Activated CD8-positive, alpha-beta memory T cell treated with anti-CD3 and anti-CD28 coated beads for 4 hours (primary cell): Measurements from ENCODE around the gene TAF7L.
"Not testable (repeated sequence)": the region's sequence is repeated elsewhere in the genome, so short reads cannot be mapped to it uniquely, and the experiment has no call there.

Experiments
- DNase-seq, 2 donors: peaks; one replicate each; pipeline ENCODE4 v3.0.0-alpha.2; 2020; ENCODE audit warnings: low read depth in 2 of 2

TAF7L gene, protein sequence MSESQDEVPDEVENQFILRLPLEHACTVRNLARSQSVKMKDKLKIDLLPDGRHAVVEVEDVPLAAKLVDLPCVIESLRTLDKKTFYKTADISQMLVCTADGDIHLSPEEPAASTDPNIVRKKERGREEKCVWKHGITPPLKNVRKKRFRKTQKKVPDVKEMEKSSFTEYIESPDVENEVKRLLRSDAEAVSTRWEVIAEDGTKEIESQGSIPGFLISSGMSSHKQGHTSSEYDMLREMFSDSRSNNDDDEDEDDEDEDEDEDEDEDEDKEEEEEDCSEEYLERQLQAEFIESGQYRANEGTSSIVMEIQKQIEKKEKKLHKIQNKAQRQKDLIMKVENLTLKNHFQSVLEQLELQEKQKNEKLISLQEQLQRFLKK

DNA sequence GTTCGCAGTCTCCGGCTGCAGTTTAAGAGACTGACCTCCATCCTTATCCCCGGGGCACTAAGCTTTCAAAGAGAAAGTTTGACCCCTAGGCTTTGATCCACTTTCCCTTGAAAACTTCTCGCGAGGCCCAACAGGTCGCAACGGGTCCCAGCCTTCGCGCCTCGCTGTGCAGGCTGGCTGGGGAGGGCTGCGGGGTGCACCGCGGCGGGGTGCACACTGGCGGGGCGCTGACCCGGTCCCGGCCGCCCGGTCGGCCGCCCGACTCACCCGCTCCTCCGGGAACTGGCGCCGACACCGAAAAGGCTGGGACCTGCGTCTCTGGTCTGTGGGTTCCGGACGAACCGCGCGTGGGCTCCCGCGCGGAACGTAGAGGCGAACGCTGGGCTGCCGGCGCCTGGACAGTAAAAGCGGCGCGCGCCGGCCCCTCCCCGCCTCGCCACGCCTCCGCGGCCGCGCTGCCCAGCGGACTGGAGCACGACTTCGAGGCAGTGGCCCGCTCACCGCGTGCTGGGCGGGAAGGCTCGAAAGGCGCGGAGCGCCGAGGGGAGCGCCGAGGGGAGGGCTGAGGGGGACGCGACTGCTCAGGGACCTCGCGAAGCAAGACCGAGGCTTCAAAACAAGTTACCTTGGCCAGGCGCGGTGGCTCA, at the start of gene TAF7L:
Gene TAF7L (minus strand): TSS at position 378 of the 647 bp plus-strand sequence. CDS start 3,791 bp downstream, outside the sequence.
- no peak for DNase-seq

DNA sequence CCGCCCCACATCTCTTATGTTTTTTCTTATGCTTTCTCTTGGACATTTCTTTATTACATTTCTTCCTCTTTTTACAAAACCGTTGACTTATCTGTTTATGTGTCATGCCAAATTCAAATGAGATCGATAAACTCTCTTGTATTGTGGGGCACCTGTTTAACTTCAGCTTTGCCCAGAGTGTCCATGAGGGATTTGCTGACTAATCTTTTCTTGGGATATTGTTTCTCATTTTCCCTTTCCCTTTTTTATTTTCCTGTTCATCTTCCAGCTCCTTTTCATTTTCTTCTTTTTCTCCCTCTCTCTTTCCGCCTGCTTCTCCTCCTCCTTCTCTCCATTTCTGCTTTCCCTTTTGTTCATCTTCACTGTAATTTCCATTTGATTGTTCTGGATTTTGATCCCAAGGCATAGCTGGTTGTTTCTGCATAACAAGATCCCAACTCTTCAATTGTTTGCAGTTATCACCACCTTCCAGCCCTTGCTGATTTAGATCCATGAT, 46.7 kb upstream of the TAF7L start:
- no peak for DNase-seq

DNA sequence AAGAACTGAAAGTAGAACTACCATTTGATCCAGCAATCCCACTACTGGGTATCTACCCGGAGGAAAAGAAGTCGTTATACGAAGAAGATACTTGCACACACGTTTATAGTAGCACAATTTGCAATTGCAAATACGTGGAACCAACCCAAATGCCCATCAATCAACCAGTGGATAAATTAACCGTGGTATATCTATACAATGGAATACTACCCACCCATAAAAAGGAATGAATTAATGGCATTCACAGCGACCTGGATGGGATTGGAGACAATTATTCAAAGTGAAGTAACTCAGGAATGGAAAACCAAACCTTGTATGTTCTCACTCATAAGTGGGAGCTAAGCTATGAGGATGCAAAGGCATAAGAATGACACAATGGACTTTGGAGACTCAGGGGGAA, 43.2 kb upstream of the TAF7L start:
- not testable (repeated sequence) for DNase-seq

DNA sequence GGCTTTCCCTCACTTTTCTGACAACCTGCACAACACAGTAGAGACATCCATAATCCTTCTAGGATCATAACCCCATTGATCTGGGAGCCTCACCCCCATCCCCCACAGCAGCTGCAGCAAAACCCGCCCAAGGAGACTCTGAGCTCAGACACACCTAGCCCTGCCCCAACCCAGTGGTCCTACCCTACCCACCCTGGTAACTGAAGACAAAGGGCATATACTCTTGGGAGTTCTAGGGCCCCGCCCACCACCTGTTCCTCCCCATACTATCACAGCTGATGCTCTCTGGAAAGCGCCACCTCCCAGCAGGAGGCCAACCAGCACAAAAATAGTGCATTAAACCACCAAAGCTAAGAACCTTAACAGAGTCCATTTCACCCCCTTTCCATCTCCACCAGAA, 35.5 kb upstream of the TAF7L start:
- not testable (repeated sequence) for DNase-seq

DNA sequence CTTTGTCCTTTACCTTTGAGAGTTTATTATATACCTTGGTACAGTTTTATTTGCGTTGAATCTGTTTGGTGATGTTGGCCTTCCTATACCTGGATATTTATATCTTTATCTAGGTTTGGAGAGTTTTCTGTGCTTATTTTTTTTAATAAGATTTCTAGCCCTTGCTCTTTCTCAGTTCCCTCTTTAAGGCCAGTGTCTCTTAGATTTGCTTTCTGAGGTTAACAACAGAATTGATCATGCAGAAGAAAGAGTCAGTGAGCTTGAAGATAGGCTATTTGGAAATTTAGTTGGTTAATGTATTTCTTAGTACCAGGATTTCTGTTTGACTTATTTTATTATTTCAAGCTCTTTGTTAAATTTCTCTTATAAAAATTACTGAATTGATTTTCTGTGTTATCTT, 12.7 kb upstream of the TAF7L start:
- no peak for DNase-seq

DNA sequence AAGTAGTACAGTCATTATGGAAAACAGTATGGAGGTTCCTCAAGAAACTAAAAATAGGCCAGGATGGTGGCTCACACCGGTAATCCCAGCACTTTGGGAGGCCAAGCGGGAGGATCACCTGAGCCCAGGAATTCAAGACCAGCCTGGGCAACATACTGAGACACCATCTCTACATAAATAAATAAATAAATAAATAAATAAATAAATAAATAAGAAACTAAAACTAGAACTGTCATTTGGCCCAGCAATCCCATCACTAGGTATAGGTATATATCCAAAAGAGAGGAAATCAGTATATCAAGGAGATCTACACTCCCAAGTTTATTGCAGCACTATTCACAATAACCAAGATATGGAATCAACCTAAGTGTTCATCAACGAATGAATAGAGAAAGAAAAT, 4.5 kb upstream of the TAF7L start:
- not testable (repeated sequence) for DNase-seq

DNA sequence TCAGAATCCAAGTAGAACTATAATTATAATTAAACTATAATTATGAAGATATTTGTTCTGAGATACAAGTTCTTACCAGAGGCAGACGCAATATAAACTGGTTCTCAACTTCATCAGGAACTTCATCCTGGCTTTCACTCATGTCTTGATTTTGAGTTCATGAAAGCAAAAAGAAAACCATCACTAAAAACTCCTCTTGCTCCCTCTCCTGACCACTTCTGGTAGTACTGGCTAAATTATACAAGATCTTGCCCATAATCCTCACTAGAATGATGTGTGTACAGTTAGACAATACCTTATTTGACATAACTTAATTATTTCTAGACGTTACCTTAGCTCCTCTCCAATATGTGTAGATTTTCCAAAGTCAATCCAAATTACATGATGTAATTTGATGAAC, 3.7 kb downstream of the TAF7L start:
- DNase-seq = no peak

DNA sequence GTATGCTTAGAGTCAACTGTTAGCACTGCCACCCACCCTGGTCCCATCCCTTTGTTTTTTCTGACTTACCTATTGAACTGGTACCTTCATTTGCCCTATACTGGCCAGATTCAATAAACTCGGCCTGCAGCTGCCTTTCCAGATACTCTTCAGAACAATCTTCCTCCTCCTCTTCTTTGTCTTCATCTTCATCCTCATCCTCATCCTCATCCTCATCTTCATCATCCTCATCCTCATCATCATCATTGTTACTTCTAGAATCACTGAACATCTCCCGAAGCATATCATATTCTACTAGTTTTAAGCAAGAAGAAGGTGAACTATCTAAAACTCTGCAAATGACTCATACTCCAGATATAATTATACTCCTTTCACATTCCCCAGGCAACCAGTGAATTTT, 14.9 kb downstream of the TAF7L start:
- DNase-seq = no peak

DNA sequence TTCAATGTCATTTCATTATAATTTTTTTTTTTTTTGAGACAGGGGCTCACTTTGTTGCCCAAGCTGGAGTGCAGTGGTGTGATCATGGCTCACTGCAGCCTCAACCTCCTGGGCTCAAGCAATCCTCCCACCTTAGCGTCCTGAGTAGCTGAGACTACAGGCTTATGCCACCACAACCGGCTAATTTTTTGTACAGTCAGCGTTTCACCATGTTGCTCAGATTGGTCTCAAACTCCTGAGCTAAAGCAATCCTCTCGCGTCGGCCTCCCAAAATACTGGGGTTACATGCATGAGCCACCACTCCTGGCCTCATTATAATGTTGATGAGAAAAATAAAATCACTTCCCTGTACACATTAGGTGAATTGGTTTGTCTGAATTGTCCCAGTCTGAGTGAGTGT, 16.9 kb downstream of the TAF7L start:
- no peak for DNase-seq

DNA sequence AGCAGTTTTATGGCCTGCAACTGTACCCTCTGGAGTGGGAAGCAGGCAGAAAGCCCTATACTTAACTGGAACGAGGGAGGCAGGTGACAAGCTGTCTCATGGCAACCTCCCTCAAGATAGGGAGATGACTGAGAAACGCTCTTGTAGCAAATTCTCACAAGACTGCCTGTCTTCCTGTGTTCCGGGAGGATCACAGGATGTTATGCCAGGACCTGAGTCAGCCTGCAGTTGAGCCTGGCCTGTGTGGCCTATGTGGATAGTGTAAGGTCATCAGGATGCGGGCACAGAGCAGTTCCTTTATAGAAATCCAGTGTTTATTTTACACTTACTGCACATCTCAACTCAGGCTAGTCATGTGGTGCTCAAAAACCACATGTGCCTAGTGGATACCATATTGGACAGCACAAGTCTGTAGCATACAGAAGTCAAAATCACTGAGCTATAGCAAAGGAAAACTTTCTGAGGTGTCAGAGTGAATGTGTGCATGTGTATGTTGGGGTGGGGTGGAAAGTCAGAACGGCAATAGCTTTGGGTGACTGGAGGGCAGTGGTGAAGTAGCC, 25.2 kb downstream of the TAF7L start:
- no peak for DNase-seq

DNA sequence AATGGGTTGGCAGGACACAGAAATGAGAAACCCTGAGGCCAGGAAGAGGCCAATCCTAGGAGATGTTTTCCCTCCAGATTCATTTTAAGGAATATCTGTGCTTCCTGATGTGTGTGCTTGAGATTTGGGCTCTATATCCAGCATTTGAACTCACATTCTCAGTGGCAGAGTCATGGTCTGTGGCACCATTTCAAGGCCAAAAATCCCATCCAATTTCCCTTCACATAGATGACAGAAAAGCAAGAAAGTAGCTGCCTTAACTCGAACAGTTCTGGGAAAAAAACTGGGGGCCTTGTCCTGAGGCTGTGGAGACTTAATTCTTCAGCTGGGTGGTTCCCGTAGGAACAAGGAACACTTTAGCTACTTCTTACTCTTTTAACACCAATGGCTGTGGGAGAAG, 27.4 kb downstream of the TAF7L start:
- no peak for DNase-seq

DNA sequence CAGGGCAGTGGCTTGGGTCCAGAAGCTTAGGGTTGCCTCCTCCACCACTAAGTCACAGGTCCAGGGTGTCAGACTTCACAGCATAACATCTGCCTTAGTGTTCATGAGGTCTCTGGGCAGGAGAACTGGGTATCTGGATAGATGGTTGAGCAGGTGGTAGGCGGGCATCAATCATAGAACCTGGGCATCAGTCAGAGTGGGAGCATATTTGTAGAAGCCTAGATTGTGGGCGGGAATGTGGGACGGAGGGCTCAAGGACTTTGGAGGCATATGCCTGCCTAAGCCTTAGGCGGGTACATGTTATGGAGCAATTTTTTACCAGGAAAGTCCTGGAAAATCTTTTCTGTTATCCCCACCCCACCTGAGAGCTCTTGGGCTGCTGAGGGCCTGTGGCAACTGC, 28.5 kb downstream of the TAF7L start:
- no peak for DNase-seq

DNA sequence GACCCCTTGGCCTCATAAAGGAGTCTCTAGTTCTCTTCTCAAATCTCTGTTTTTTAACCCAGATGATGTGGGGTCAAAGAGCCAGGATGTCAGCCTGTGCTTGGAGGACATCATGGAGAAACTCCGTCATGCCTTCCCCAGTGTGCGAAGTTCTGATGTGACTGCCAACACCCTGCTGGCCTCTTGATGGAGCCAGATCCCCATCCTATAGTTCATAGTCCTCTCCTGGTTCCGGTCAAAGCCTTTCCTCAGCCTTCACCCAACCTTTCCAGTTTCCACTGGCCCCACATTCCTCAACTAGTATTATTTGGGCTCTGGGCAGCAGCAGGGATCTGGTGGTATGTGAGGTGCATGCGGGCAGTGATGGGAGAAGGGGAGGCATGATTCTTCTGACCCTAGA, 30.7 kb downstream of the TAF7L start:
- no peak for DNase-seq

DNA sequence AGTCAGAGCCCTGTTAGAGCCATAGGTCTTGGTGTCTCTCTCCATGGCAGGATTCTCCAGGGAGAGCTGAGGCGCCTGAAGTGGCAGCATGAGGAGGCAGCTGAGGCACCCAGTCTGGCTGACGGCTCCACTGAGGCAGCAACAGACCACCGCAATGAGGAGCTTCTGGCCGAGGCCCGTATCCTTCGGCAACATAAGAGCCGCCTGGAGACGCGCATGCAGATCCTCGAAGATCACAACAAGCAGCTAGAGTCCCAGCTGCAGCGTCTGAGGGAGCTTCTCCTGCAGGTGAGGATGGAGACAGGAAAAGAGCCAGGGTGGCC, 32.9 kb downstream of the TAF7L start:
- DNase-seq = no peak

DNA sequence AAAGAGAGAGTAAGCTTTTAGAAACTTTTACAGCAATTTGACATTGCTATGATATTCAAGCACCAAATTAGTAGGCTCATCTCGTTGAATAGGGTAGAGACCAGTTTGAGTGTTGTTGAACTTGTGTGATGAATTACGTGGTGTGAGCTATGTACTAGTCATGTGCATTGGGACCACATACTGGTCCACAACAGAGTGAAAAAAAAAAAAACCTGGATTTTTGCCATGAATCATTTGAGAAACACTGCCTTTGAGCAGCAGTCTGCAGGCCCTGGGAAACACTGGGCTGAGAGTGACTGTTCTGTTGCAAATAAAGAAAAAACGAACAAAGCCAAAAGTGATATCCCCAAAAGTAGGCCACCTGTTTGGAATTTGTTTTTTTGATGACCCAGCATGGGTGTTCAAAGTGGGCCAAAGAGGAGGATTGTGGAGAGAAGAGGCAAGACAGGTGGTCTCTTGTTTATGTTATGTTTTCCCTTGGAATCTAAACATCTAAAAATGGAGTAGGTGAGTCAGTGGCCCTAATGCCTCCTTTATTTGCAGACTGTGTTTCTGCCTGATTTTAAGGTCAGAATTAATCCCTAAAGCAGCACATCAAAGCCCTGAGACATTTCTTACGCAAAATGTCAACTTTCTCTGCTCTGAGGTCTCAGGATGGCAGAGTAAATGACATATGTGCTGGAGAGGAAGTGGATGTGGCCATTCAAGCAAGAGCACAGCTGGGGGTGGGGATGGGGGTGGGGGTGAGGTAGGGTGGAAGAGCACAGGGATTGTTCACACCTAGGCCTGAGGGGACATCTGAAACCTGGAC, 33.5 kb downstream of the TAF7L start:
- no peak for DNase-seq

DNA sequence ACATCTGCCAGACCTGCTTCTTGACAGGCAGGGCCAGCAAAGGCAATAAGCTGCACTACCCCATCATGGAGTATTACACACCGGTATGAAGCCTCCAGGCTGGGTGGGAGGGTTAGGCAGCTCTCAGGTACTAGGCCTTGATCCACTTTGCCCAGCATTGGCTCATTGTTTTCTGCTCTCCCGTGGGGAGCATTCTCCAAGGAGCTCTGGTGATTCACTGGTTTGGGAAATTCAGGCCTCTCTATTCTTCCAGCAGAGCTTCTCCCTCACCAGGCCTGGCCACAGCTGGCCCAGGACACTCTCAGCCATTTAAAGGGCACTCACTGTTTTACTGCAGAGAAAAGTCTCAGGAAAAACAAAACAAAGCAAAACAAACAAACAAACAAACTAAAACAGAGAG, 38.5 kb downstream of the TAF7L start:
- no peak for DNase-seq

DNA sequence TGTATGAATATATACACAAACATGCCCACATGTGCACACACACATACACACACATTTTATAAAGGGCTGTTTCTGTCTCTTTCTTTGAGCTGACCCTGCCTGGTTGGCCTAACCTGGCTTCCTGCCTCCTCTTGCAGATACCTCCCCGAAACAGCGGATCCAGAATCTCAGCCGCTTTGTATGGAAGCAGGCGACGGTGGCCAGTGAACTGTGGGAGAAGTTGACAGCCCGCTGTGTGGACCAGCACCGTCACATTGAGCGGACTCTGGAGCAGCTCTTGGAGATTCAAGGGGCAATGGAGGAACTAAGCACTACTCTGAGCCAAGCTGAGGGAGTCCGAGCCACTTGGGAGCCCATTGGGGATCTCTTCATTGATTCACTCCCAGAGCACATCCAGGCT, 49.6 kb downstream of the TAF7L start:
- no peak for DNase-seq

DNA sequence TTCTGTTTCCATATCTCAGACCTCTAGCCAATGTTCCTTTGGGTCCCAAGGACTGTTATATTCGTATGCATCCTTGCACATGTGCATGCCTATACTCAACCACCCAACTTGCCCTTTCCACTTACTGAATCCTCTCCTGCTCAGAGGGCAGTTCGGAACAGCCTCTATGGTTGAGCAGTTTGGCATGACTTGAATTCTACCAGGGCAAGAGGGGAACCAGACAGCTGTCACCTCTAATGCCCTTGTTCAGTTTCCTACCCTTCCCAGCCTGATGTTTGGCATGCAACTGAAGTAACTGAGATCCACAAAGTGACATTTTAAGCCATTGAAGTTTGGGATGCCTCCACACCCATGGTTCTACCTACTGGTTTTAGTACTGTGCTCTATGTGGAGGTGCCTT, 54.1 kb downstream of the TAF7L start:
- DNase-seq = no peak

DNA sequence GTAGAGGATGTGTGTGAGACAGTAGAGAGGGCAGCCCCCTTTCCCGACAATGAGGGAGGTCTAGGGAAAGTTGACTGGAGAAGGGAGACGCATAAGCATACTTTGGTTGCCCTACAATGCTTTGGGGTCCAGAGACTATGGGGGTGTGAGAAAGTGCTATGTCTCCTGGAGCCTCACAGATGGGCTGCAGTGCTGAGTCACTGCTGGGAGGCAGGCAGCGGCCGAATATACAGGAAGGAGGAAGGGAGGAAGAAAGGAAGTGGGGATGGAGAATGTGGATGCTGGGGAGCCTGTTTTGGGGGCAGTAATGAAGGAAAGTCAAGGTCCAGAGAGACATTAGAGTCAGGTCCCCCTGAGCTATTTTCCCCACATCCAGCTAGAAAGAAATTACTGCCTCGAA, 58.8 kb downstream of the TAF7L start:
- DNase-seq = no peak

DNA sequence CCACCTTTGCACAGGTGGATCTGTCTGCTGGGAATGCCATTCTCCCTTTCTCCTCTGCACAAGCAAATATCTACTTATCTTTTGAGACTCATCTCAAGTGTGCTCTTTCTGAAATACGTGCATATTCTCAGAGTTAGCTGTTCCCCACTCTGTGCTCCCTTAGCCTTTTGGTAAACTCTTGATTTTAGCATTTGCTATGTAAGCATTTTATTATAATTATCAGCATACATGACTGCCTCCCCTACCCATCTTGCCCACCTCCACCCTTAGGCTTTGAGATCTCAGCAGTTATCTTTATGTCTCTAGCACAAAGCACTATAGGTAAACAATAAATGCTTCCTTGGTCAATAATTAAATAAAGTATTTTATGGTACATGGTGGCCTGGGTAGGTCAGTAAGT, 60.1 kb downstream of the TAF7L start:
- no peak for DNase-seq

DNA sequence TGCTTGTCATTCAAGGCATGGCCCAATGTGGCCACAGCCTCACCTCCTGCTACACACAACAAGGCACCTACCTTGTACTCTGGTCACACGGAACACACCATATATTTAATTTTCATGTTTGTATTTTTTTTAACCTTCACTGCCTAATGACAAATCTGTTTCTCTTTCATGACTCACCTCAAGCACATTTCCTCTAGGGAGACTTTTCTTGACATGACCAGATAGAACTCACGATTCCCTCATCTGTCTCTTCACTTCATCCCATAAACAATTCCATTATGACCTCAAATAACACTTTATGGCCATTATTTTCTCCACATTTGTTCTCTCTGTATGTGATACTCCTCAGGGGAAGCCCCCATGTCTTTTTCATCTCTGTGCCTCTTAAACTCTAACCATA, 60.5 kb downstream of the TAF7L start:
- no peak for DNase-seq

DNA sequence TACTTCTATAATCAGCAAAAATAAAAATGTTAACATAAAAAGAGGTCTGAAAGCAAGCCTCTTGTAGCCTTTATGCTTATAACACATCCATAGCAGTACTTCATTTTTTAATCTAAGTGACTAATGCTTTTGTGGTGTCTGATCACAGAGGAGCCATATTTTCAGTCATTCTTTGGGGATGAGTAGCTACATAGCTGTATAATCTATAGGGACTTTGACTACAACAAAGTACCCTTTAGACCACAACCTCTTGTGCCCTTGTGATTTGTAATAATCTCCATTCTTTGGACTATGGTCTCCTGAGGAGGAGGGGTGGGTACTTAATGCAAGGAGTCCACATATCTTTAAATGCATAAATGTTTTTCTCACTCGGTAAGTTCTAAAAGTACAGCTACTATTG, 62.0 kb downstream of the TAF7L start:
- no peak for DNase-seq
